Epithelial cell of proximal tubule (primary cell): ENCODE measurements around the gene MAML3. TPM values are rescaled to one million over a fixed set of nuclear protein-coding genes. Genes with fewer than 3 reads are reported as not detected.

ENCODE experiments used
- DNase-seq: peaks from one replicate; pipeline ENCODE4 v3.0.0-alpha.2; 2011; ENCODE audit warnings: low read depth
- H3K4me3 ChIP-seq: 2 replicates; pipeline ENCODE4 v1.5.1; 2011; ENCODE audit warnings: low read depth, mild to moderate bottlenecking, low read length
- total RNA-seq: library from RNA; depleted of rRNA; stranded (reverse); fragments of >200 nt; gene quantifications from 2 replicates; pipeline ENCODE4 v1.2.3, GENCODE V29; 2015
- TF ChIP-seq, protein P1 (sequence below): conservative IDR thresholded peaks from 2 replicates; pipeline ENCODE4 v1.5.1; 2012; ENCODE audit warnings: low read depth, mild to moderate bottlenecking, low read length

MAML3 gene
- total RNA-seq, 1 donor from 2014 or later: 1.2 TPM

- TF ChIP-seq, protein P1, sequence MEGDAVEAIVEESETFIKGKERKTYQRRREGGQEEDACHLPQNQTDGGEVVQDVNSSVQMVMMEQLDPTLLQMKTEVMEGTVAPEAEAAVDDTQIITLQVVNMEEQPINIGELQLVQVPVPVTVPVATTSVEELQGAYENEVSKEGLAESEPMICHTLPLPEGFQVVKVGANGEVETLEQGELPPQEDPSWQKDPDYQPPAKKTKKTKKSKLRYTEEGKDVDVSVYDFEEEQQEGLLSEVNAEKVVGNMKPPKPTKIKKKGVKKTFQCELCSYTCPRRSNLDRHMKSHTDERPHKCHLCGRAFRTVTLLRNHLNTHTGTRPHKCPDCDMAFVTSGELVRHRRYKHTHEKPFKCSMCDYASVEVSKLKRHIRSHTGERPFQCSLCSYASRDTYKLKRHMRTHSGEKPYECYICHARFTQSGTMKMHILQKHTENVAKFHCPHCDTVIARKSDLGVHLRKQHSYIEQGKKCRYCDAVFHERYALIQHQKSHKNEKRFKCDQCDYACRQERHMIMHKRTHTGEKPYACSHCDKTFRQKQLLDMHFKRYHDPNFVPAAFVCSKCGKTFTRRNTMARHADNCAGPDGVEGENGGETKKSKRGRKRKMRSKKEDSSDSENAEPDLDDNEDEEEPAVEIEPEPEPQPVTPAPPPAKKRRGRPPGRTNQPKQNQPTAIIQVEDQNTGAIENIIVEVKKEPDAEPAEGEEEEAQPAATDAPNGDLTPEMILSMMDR: no peak
- DNase-seq: no peak
- H3K4me3 ChIP-seq: no peak overlapping the region
Observed at GRCh38 chr4:139854668-139855403, 299.1 kb downstream of the MAML3 start.

DNA sequence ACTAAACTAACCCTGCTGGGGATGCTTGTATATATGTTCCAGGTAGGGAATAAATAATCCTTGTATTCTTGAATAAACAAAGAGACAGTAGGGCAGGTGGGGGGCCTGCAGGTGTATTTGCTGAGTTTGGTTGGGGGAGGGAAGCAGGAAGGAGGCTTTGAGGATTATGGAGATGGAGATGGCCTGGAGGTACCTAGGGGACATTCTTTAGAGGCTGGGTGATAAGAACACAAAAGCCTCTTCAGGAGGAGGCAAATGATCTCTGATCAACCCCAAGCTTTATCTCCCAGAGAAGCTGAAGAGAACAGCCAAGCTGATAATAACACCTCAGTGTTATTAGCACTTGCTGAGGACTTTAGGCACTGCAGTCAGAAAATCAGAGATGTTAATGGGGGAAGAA, 300.7 kb downstream of the MAML3 start:
- DNase-seq: no peak
- TF ChIP-seq, protein P1: no peak
- H3K4me3 ChIP-seq: no peak overlapping the region

GRCh38 chr4:139852612-139853269, 301.2 kb downstream of the MAML3 start:
- no peak for DNase-seq
- no peak overlapping the region for H3K4me3 ChIP-seq
- TF ChIP-seq, protein P1: no peak

DNA sequence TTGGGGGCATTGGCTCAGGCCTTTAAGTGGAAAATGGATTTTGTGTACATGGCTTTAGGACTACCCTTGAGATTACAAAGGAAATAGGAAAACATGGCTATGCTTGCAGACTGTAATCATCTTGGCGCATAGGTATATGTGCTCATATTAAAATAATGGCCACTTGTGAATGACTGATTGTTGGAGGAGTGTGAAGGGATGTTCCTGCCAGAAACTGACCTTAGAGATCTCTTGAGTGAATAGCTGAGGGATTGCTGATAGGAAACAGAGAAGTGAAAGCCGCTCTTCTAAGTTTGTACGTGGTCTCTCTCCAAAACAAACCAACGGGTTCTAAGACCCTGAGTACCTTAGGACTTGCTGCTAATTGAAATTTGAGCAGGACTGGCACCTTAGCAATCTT, 302.3 kb downstream of the MAML3 start:
- DNase-seq: no peak
- TF ChIP-seq, protein P1: no peak
- H3K4me3 ChIP-seq: no peak overlapping the region

- H3K4me3 ChIP-seq: no peak overlapping the region
- no peak for DNase-seq
- TF ChIP-seq, protein P1: no peak
Observed at GRCh38 chr4:139851133-139851532, 302.9 kb downstream of the MAML3 start.

DNA sequence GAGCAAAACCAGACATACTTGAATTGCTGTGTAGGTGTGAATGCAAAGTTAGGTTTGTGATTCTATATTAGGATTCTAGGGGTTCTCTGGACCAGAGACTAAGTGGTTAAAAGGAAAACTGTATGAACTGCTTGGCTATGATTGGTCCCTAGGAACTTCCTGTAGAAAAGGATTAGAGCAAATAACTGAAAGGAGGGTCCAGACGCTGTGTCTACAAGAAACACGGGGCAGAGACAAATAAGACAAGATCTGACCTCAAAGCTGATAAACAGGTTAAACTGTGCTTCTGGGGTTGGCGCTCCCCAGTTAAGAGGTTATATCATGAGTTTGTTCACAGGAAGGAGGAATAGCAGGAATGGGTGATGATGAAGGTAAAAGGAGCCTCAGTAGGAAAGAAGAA, 304.8 kb downstream of the MAML3 start:
- no peak for DNase-seq
- TF ChIP-seq, protein P1: no peak
- H3K4me3 ChIP-seq: no peak overlapping the region
